Activated naive CD4-positive, alpha-beta T cell treated with anti-CD3 and anti-CD28 coated beads, Interleukin-2, amount 50 U/mL, for 24 hours (primary cell): ENCODE data around the gene UNC13A.

Source experiments
- H3K27ac Mint-ChIP-seq: one replicate; pipeline ENCODE4 v1.8.0; 2021; ENCODE audit warnings: mild to moderate bottlenecking, mixed read lengths
- H3K27me3 Mint-ChIP-seq: one replicate; pipeline ENCODE4 v1.8.0; 2021; ENCODE audit warnings: mixed read lengths
- H3K36me3 Mint-ChIP-seq: one replicate; pipeline ENCODE4 v1.8.0; 2021; ENCODE audit warnings: mixed read lengths
- H3K4me1 Mint-ChIP-seq: one replicate; pipeline ENCODE4 v1.8.0; 2021; ENCODE audit warnings: mixed read lengths
- H3K4me3 Mint-ChIP-seq: one replicate; pipeline ENCODE4 v1.8.0; 2021; ENCODE audit warnings: mild to moderate bottlenecking, mixed read lengths
- H3K9me3 Mint-ChIP-seq: one replicate; pipeline ENCODE4 v1.8.0; 2021; ENCODE audit warnings: mixed read lengths

Gene UNC13A

GRCh38 chr19:17658240-17658639 lies 29.9 kb downstream of the UNC13A start:
- no peak overlapping the region for H3K4me3 Mint-ChIP-seq
- H3K36me3 Mint-ChIP-seq, result no peaks in the 10 kb centered on the region
- H3K27ac Mint-ChIP-seq, result no peak overlapping the region
- H3K4me1 Mint-ChIP-seq, result no peaks in the 10 kb centered on the region
- peaks cover 1% of the 10 kb centered on the region for H3K27me3 Mint-ChIP-seq
- no peaks in the 10 kb centered on the region for H3K9me3 Mint-ChIP-seq

DNA sequence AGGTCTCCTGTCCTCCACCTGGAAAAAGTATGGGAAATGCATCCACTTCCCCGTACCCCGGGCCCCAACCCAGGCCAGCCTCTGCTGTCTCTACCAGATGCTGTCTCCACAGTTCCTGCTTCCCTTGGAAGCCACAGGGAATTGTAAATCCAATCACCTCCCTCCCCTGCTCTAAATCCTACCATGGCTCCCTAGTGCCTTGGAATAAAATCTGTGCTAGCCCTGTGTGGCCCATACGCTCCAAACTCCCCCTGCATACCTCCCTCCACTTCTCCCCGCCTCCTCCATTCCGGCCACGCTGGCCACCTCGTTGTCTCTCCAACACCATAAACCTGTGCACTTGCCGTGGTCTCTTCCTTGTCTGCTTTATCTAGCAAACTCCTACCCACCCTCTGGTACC lies 31.2 kb downstream of the UNC13A start:
- Mint-ChIP-seq H3K27me3 (peaks cover 1% of the 10 kb centered on the region), H3K27ac (no peak overlapping the region), H3K4me1 (no peaks in the 10 kb centered on the region), H3K9me3 (no peaks in the 10 kb centered on the region), H3K36me3 (no peaks in the 10 kb centered on the region), H3K4me3 (no peak overlapping the region)

DNA sequence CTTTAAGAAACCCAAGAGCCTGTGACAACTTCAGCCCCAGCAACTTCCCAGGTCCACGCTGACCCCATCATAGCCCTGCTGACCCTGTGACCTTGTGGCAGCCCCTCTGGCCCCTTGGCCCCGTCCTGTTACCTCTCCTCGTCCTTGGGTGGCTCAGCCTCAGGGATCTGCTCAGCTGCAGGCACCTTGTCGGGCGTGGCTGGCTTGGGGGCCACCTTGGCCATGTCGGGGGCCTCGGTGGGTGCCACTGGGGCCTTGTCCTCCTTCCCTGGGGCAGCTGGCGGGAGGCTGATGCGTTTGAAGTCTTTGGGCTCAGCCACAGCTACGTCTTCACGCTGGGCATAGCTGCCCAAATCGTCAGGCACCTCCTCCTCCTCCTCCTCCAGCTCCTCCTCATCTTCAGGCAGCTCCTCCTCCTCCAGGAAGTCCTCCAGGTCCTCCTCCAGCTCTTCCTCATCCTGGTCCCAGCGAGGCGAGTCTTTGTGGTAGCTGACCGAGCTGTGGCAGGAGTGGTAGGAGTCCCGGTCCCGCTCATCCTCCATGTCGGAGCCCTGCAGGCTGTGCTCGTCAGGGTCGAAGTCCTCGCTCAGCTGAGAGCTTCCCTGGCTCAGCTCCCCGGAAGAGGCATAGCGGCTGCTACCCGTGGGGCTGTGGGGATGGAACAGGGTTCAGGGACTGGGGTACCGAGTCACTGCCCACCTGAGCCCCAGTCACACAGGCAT lies 32.2 kb downstream of the UNC13A start:
- no peaks in the 10 kb centered on the region for H3K4me1 Mint-ChIP-seq
- no peaks in the 10 kb centered on the region for H3K9me3 Mint-ChIP-seq
- no peak overlapping the region for H3K4me3 Mint-ChIP-seq
- peaks cover 1% of the 10 kb centered on the region for H3K27me3 Mint-ChIP-seq
- no peaks in the 10 kb centered on the region for H3K36me3 Mint-ChIP-seq
- no peak overlapping the region for H3K27ac Mint-ChIP-seq

DNA sequence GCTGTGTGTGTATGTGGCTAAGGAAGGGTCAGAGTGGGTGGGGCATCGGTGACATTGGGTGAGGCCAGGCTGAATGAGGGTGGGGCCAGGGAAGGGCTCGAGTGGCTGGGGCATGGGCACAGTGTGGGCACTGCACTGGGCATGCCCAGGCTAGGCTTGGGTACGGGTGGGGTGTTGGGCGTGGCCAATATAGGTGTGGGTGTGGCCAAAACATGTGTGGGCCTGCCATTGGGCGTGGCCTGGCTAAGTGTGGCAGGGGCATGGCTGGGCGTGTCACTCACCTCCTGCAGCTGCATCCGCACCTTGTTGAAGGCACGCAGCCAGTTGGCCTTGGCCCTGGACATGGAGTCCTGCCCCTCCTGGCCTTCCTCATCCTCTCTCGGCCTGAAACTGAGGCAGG lies 33.2 kb downstream of the UNC13A start:
- H3K4me3 Mint-ChIP-seq, result no peak overlapping the region
- no peaks in the 10 kb centered on the region for H3K9me3 Mint-ChIP-seq
- H3K27ac Mint-ChIP-seq, result no peak overlapping the region
- no peaks in the 10 kb centered on the region for H3K4me1 Mint-ChIP-seq
- peaks cover 1% of the 10 kb centered on the region for H3K27me3 Mint-ChIP-seq
- H3K36me3 Mint-ChIP-seq, result no peaks in the 10 kb centered on the region

DNA sequence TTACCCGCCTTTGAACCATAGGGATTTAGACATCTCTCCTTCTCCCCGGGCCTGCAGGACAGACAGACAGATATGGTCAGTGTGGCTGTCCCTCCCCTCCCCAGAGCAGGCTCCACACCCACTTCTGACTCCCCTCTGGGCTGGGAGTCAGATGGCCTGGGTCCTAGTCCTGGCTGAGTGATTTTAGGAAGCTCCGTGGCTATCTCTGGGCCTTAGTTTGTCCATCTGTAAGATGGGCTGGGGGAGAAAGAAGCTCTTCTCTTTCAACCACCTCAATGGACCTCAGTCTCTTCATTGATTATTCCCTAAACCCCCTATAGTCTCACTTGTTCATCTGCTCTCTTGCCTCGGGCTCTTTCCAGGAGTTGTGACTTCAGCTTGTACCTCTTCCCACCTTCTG lies 35.5 kb downstream of the UNC13A start:
- no peak overlapping the region for H3K27ac Mint-ChIP-seq
- no peak overlapping the region for H3K4me3 Mint-ChIP-seq
- H3K36me3 Mint-ChIP-seq, result no peaks in the 10 kb centered on the region
- H3K9me3 Mint-ChIP-seq, result no peaks in the 10 kb centered on the region
- H3K4me1 Mint-ChIP-seq, result no peaks in the 10 kb centered on the region
- no peaks in the 10 kb centered on the region for H3K27me3 Mint-ChIP-seq

- no peaks in the 10 kb centered on the region for H3K4me1 Mint-ChIP-seq
- no peaks in the 10 kb centered on the region for H3K9me3 Mint-ChIP-seq
- no peak overlapping the region for H3K27ac Mint-ChIP-seq
- no peaks in the 10 kb centered on the region for H3K36me3 Mint-ChIP-seq
- peaks cover 2% of the 10 kb centered on the region for H3K27me3 Mint-ChIP-seq
- H3K4me3 Mint-ChIP-seq, result no peak overlapping the region
These were observed 39.4 kb downstream of the UNC13A start for GRCh38 chr19:17648786-17649185.

DNA sequence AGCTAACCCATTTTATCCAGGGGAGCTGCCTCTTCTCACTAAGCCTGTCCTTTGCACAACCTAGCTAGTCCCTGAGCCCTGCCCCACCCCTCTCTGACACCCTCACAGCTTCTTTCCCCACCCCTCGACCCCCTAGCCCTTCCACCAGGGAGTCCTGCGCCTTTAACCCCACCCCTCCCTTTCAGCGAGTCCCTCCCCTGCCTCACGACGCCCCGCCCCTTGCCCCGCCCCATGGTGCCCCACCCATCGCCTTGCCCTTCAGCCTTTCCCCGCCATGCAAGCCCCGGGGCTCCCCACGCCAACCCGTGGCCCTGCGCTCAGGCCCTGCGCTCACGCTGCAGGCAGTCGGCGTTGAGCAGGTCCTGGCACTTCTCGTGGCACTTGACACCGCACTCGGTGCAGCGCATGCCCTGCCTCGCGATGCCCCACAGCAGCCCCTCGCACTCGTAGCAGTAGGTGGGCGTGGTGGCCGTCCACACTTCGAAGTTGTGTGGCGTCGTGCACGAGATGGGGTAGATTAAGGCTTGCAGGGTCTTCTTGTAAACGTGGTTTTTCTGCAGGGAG lies 40.0 kb downstream of the UNC13A start:
- Mint-ChIP-seq H3K27me3 (peaks cover 2% of the 10 kb centered on the region), H3K36me3 (no peaks in the 10 kb centered on the region), H3K4me3 (no peak overlapping the region), H3K27ac (no peak overlapping the region), H3K9me3 (no peaks in the 10 kb centered on the region), H3K4me1 (no peaks in the 10 kb centered on the region)

DNA sequence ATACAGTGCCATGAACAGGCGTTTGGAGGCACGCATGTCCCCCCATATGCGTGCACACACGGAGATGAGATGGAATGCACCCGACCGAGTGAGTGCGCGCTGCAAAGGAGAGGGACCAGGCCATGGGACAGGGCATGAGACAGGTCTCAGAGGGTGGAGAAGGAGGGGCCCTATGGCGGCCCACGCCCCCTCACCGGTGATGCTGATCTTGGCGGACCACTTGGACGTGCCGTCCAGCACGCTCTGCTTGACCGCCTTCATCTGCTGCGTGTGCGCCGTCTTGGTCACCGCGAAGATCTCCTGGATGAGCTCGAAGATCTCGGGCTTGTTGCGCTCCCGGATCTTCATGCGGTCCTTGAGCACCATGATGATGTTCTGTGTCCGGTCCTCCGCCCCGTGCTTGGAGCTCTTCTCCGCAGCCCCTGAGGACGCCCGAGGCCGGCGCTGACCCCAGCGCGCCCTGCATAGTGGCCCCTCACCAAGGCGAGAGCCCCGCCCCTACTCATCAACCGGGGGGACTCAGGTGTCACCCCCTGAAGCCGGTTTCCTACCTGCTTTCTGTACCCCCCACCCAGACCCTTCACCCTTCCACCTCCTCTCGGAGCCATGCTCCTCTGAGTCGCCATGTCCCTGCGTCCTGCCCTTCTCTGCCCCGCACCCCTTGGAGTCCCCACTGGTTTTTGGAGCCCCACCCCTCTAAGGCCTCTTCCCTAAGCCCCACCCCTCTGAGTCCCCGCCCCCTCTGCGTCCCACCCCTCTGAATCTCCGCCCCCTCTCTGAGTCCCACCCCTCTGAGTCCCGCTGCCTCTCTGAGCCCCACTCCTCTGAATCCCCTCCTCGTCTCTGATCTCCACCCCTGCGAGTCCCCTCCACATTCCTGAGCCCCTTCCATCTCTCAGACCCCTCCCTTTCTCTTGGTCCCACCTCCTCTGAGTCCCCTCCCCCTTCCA lies 40.8 kb downstream of the UNC13A start:
- H3K4me3 Mint-ChIP-seq, result no peak overlapping the region
- no peak overlapping the region for H3K27ac Mint-ChIP-seq
- peaks cover 2% of the 10 kb centered on the region for H3K27me3 Mint-ChIP-seq
- no peaks in the 10 kb centered on the region for H3K9me3 Mint-ChIP-seq
- H3K4me1 Mint-ChIP-seq, result no peaks in the 10 kb centered on the region
- no peaks in the 10 kb centered on the region for H3K36me3 Mint-ChIP-seq

DNA sequence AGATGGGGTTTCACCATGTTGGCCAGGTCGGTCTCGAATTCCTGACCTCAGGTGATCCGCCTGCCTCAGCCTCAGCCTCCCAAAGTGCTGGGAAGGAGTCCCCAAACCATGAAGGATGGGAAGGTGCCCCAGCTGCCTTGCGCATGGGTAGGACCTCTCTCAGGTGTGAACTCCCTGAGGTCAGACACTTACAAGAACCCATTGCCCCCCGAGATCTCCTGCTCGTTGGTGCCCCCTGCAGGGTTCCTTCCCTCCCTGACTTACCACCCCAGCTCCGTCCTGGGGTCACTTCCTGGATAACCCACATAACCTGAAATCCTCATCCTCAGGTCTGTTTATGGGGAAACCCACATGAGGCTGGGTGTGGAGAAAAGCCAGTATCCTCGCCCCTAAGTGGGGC lies 41.7 kb downstream of the UNC13A start:
- H3K4me3 Mint-ChIP-seq, result no peak overlapping the region
- H3K4me1 Mint-ChIP-seq, result no peaks in the 10 kb centered on the region
- no peaks in the 10 kb centered on the region for H3K9me3 Mint-ChIP-seq
- no peaks in the 10 kb centered on the region for H3K36me3 Mint-ChIP-seq
- peaks cover 2% of the 10 kb centered on the region for H3K27me3 Mint-ChIP-seq
- no peak overlapping the region for H3K27ac Mint-ChIP-seq

- no peaks in the 10 kb centered on the region for H3K4me1 Mint-ChIP-seq
- no peak overlapping the region for H3K4me3 Mint-ChIP-seq
- peak overlapping the region; percentile 66 for H3K27ac Mint-ChIP-seq
- H3K9me3 Mint-ChIP-seq, result no peaks in the 10 kb centered on the region
- peaks cover 2% of the 10 kb centered on the region for H3K27me3 Mint-ChIP-seq
- no peaks in the 10 kb centered on the region for H3K36me3 Mint-ChIP-seq
These were observed 42.7 kb downstream of the UNC13A start for GRCh38 chr19:17645339-17645963.

DNA sequence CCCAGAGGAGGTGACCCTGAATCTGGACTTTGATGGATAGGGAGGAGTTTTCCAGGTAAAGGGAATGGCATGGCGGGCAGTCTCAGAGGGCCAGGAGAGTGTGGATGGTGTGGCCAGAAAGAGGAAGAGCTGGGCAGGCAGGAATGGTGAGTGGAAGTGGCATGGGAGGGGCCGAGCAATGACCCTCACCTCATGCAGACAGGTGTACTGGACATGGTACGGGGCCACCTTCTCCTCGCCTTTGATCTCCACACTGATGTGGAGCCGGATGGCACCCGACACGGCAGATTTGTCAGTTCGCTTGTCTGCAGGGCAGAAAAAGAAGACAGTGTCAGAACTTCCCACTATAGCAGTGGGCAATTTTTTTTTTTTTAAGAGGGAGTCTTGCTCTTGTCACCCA lies 45.5 kb downstream of the UNC13A start:
- Mint-ChIP-seq H3K9me3 (no peaks in the 10 kb centered on the region), H3K4me3 (no peak overlapping the region), H3K27ac (no peak overlapping the region), H3K27me3 (peaks cover 2% of the 10 kb centered on the region), H3K4me1 (no peaks in the 10 kb centered on the region), H3K36me3 (no peaks in the 10 kb centered on the region)

- Mint-ChIP-seq H3K27ac (no peak overlapping the region), H3K36me3 (no peaks in the 10 kb centered on the region), H3K9me3 (no peaks in the 10 kb centered on the region), H3K4me3 (no peak overlapping the region), H3K4me1 (no peaks in the 10 kb centered on the region), H3K27me3 (peaks cover under 1% of the 10 kb centered on the region)
These were observed 46.3 kb downstream of the UNC13A start for GRCh38 chr19:17641846-17642245.

- no peaks in the 10 kb centered on the region for H3K4me1 Mint-ChIP-seq
- H3K27me3 Mint-ChIP-seq, result no peaks in the 10 kb centered on the region
- no peak overlapping the region for H3K27ac Mint-ChIP-seq
- no peaks in the 10 kb centered on the region for H3K9me3 Mint-ChIP-seq
- H3K4me3 Mint-ChIP-seq, result no peak overlapping the region
- H3K36me3 Mint-ChIP-seq, result no peaks in the 10 kb centered on the region
These were observed 47.0 kb downstream of the UNC13A start for GRCh38 chr19:17641181-17641580.

GRCh38 chr19:17633700-17634099 lies 54.5 kb downstream of the UNC13A start:
- H3K9me3 Mint-ChIP-seq, result no peaks in the 10 kb centered on the region
- H3K27me3 Mint-ChIP-seq, result peaks cover 3% of the 10 kb centered on the region

GRCh38 chr19:17632577-17632976 lies 55.6 kb downstream of the UNC13A start:
- H3K9me3 Mint-ChIP-seq, result no peaks in the 10 kb centered on the region
- H3K4me1 Mint-ChIP-seq, result no peaks in the 10 kb centered on the region
- peaks cover 3% of the 10 kb centered on the region for H3K27me3 Mint-ChIP-seq
- no peak overlapping the region for H3K27ac Mint-ChIP-seq
- no peak overlapping the region for H3K4me3 Mint-ChIP-seq
- no peaks in the 10 kb centered on the region for H3K36me3 Mint-ChIP-seq

More at GRCh38 chr19:17633700-17634099, 54.5 kb downstream of the UNC13A start:
- Mint-ChIP-seq H3K27ac (no peak overlapping the region), H3K4me1 (no peaks in the 10 kb centered on the region), H3K36me3 (no peaks in the 10 kb centered on the region), H3K4me3 (no peak overlapping the region)
